Small intestine (tissue), 4 donors: Measurements from ENCODE around the gene HMG20A. TPM values are rescaled to one million over a fixed set of nuclear protein-coding genes. Genes with fewer than 3 reads are reported as not detected.

Experiments used
- polyA plus RNA-seq, 4 donors: library from polyadenylated mRNA; stranded (reverse) in 3 of 4; unstranded in 1 of 4; fragments of 200-250 nt in 3 of 4; fragments of 120-200 nt in 1 of 4; gene quantifications; one replicate each; pipeline versions ENCODE4 v1.2.1 to v1.2.3, GENCODE V29; 2013
- donor health status: healthy with polysubstance abuse.
- donor health status: Bipolar disorder and iron deficiency.
- donor health status: healthy.

HMG20A gene
- polyA plus RNA-seq, 4 donors = 6.5 to 37.4 (median 10.5) TPM

Other genes starting within 250 kb of the HMG20A start
- 10 to 100 TPM in 1 of 4 donors, 1 to 10 TPM in 3; 1.4 to 24.8 (median 5.3) TPM for gene PEAK1, start 784 bp upstream of the HMG20A start, polyA plus RNA-seq
- 1 to 10 TPM in 2 of 4 donors, not detected in 2; 4.5 to 6.1 TPM for gene LINGO1, start 212.0 kb downstream of the HMG20A start, polyA plus RNA-seq